GM12872 (cell line): ENCODE data around the gene SPATS2L.

Experiments used
- TF ChIP-seq, protein P1 (sequence below): IDR thresholded peaks from 3 replicates; pipeline ENCODE4 v1.5.1; 2011; ENCODE audit warnings: low read depth, mild to moderate bottlenecking, low read length, moderate library complexity; ENCODE audit not compliant: insufficient read depth

SPATS2L gene

DNA sequence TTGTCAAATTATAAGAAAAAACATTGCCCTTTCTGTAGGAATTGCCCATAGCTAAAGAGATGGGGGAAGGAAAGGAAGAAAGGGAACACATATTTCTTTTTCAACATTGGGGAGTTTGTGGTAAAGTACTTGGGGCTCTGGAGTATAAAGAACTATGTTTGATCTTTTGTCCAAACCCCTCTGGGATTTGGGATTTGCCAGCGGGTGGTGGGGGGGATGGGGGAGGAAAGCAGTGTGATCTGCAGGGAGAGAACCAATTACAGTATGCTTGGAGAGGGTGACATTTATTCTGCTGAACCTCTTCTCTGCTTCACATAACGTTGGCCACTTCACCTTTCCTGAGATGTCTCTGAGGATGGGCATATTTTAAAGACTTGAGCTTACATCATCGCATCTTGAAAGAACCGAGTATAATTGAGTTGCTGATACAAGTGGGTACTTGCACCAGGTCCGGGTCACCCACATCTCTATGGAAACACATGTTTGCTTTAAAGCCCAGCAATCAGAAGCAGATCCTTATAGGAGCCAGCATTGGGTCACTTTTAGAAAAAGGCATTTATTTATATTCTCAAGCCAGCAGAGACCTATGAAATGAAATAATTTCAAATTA is 73.1 kb downstream of the SPATS2L start:
- TF ChIP-seq, protein P1, sequence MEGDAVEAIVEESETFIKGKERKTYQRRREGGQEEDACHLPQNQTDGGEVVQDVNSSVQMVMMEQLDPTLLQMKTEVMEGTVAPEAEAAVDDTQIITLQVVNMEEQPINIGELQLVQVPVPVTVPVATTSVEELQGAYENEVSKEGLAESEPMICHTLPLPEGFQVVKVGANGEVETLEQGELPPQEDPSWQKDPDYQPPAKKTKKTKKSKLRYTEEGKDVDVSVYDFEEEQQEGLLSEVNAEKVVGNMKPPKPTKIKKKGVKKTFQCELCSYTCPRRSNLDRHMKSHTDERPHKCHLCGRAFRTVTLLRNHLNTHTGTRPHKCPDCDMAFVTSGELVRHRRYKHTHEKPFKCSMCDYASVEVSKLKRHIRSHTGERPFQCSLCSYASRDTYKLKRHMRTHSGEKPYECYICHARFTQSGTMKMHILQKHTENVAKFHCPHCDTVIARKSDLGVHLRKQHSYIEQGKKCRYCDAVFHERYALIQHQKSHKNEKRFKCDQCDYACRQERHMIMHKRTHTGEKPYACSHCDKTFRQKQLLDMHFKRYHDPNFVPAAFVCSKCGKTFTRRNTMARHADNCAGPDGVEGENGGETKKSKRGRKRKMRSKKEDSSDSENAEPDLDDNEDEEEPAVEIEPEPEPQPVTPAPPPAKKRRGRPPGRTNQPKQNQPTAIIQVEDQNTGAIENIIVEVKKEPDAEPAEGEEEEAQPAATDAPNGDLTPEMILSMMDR, result no peak

GRCh38 chr2:200380091-200380561 is 73.6 kb downstream of the SPATS2L start:
- TF ChIP-seq, protein P1, result no peak

GRCh38 chr2:200380833-200381542 is 74.5 kb downstream of the SPATS2L start:
- TF ChIP-seq, protein P1, result no peak

- TF ChIP-seq, protein P1, result no peak
These were observed 76.4 kb downstream of the SPATS2L start for GRCh38 chr2:200382874-200383273.

- TF ChIP-seq, protein P1, result no peak
These were observed 77.1 kb downstream of the SPATS2L start for GRCh38 chr2:200383380-200384110.

DNA sequence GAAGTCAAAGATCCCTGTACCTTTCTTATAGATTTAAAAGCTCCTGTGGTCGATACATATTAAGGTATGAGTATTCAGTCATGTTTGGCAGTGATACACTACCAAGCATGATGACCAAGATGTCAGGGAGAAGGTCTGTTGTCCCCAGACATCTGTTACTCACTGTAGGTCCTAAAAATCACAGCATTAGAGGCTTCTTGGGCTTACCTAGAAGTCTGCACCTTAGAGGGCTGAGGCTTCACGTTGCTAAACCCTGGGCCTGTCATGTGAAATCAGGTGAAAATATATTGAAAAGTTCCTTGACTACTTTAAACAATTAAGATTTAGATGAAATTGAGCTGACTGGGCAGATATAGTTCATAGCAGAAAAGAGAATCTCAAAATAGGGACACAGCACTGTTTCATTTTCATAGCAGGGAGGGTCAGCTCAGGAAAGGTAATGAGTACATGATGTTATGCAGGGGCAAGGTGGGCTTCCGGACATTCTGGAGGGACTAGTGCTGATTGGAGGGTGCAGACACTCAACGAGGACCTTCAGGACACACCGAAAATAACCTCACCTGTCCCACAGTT is 78.7 kb downstream of the SPATS2L start:
- TF ChIP-seq, protein P1, result no peak

GRCh38 chr2:200393191-200393590 is 86.7 kb downstream of the SPATS2L start:
- TF ChIP-seq, protein P1, result no peak
